Measurements from ENCODE around the gene GADD45A.
"Not testable (repeated sequence)": the region's sequence is repeated elsewhere in the genome, so short reads cannot be mapped to it uniquely, and the experiment has no call there.

GADD45A gene

GRCh38 chr1:67685067-67685557, at the start of gene GADD45A:
GADD45A (plus strand) TSS chr1:67685201; CDS start chr1:67685495, 294 bp downstream.
- peak; percentile 83 for DNase-seq

DNA sequence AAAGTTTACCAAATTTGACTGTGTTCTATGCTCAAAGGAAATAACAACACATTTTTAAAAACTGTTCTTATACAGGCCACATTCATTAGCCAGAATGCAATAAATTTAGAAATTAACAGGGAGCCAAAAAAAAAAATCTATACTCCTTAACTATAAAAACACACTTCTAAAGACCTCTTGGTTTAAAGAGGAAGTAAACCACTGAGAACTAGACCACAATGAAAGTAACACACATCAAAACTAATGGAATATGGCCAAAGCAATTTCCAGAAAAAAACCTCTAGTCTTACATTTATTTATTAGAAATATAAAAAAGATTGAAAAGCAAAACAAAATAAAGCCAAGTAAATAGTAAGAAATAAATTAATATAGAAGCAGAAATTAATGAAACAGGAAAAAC, 48.9 kb upstream of the GADD45A start:
- no peak for DNase-seq

DNA sequence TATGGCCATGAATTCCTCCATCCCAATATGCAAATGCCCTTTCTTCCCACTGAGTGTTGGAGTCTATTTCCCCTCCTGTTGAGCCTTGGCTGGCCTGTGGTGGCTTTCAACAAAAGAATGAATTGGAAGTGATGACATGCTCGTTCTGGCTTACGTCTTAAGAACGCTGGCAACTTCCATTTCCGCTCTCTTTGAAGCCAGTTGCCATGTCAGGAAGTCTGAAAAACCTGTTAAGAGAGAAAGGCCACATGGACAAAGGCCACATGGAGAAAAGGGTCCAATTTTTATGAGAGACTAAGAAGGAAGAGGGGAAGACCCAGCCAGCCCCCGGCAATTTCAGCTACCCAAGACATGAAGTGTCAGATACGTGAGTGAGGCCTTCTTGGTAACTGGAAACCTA, 45.6 kb upstream of the GADD45A start:
- DNase-seq = no peak

DNA sequence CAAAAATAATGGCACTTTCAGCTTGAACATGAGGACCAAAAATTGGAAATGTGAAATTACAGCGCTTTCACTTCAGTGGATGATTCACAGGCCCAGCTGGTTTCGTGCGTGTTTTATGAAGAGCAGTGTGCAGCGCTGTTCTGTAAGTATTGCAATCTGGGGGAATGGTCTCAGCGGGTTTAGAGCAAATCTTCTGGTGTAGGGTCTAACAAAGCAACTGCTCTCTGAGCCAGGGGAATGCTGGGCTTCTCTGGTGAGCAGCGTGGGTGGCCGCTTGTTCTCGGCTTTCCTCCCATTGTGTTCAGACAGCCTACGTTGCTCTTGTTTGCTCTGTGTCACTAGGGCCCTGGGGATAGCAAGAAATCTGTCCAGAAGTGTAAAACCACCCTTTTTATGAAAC, 42.4 kb upstream of the GADD45A start:
- no peak for DNase-seq

- DNase-seq = no peak
Measured at GRCh38 chr1:67644566-67644965, 40.4 kb upstream of the GADD45A start.

DNA sequence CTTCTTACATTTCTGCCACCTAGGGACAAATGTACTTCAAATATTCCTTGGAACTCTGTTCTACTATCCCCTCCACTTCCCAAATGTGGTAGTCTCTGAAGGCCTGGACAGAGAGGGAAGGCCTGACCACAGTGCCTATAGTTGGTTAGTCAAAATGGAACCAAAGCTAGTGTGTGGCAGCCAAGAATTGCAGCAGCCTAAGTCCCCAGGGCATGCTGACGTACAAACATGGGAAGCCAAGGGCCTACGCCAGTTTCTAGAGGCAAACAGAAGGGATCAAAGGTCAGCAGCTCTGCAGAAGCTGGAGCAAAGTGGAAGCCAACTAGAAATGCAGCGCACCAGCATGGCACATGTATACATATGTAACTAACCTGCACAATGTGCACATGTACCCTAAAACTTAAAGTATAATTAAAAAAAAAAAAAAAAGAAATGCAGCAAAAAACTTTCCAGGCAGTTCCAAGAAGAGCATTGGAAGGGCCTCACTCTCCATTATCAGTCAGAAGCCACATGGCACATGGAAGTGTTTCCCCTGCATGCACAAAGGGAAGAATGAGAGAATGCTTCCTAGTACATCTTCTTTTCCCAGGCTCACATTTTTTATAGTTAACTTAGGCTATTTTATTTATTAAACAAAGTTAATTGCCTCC, 39.4 kb upstream of the GADD45A start:
- DNase-seq = no peak

- no peak for DNase-seq
Measured at GRCh38 chr1:67646145-67647035, 38.6 kb upstream of the GADD45A start.

- no peak for DNase-seq
Measured at GRCh38 chr1:67647036-67647798, 37.8 kb upstream of the GADD45A start.

GRCh38 chr1:67647814-67648358, 37.1 kb upstream of the GADD45A start:
- DNase-seq = no peak

GRCh38 chr1:67648582-67649326, 36.2 kb upstream of the GADD45A start:
- no peak for DNase-seq

GRCh38 chr1:67650061-67650460, 34.9 kb upstream of the GADD45A start:
- no peak for DNase-seq

DNA sequence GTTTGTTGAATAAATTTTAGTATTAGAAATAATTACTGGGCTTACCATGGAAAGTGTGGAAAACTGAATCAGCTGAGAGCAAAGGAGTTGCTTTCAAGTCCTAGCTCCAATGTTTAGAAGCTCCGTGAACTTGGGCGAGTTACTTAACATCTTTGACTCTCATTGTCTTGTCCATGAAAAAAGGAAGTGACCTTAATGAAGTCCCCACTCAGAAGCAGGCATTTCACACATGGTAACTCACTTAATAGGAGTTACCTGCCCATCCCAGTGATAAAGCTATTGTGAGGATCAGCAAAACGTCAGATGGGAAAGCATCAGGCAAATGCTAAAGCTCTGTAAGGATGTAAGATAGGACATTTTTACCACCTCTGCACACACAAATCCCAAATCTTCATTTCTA, 34.0 kb upstream of the GADD45A start:
- DNase-seq = no peak

DNA sequence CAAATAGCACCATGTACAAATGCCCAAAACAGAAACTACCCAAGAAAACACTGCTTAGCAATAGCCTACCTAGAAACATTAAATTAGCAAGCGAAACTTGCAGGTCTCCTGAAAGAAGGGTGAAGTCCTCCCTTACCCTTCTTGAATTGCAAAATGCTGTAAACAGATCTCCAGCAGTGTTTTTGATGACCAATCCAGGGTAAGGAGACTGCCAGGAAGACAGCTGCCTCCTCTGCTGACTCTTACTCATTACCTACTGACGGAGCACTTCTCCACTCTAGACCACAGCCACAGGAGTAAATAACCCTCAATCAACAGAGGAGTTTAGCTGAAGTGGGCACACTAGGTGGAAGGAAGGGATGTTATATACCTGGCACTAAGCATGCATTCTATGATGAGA, 32.2 kb upstream of the GADD45A start:
- DNase-seq = no peak

- DNase-seq = no peak
Measured at GRCh38 chr1:67653304-67653703, 31.7 kb upstream of the GADD45A start.

DNA sequence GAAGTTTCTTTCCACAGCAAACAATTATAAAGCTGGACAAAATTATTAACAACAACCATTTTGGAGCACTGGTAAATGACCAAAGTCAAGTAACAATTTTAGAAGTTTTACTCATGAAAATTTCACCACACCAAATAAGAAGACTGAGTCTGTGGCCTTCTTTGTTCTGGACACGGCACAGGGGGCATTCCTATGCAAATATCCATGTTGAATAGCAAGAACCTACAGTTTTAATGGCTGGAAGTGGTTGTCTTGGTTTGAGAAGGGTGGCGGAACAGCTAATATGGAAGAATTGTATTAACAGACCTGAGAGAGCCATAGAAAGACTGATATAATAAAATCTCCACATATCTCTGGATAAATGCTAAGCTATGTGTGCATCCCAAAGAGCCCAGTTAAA, 29.4 kb upstream of the GADD45A start:
- no peak for DNase-seq

DNA sequence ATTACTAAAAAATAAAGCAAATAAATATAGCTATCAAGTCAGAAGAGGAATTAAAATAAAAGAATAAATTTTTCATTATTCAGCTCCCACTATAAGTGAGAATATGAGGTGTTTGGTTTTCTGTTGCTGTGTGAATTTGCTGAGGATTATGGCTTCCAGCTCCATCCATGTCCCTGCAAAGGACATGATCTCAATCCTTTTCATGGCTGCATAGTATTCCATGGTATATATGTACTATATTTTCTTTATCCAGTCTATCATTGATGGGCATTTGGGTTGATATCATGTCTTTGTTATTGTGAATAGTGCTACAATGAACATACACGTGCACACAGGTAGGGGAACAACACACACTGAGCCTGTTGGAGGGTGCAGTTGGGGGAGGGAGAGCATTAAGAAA, 27.8 kb upstream of the GADD45A start:
- not testable (repeated sequence) for DNase-seq

GRCh38 chr1:67659229-67659628, 25.8 kb upstream of the GADD45A start:
- no peak for DNase-seq

DNA sequence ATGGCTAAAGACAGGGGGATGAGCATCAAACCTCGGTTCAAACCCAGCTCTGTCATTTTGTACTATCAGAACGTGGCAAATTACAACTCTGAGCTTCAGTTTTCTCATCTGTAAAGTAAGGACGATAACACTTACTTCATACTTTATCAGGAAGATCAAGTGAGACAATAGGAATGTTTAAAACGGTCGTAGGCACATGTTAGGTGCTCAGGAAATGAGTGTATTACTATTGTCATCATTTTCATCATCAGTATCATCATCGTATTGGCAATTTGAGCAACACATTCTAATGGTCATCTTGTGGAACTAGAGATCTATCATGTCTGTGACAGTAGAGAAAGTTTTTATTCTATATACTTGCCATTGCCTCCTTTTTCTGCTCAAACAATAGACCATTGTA, 22.1 kb upstream of the GADD45A start:
- DNase-seq = no peak

GRCh38 chr1:67664048-67664447, 21.0 kb upstream of the GADD45A start:
- DNase-seq = no peak

DNA sequence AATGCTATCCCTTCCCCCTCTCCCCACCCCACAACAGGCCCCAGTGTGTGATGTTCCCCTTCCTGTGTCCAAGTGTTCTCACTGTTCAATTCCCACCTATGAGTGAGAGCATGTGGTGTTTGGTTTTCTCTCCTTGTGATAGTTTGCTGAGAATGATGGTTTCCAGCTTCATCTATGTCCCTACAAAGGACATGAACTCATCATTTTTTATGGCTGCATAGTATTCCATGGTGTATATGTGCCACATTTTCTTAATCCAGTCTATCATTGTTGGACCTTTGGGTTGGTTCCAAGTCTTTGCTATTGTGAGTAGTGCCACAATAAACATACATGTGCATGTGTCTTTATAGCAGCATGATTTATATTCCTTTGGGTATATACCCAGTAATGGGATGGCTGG, 19.7 kb upstream of the GADD45A start:
- DNase-seq = not testable (repeated sequence)

- DNase-seq = no peak
Measured at GRCh38 chr1:67666636-67667035, 18.4 kb upstream of the GADD45A start.

- DNase-seq = no peak
Measured at GRCh38 chr1:67668660-67669059, 16.3 kb upstream of the GADD45A start.

Data from stimulated activated CD4-positive, alpha-beta T cell treated with anti-CD3 and anti-CD28 coated beads, Interleukin-12 subunit alpha, Interleukin-12 subunit beta, amount 100 ng/mL, for 4 hours (primary cell).